H1 (cell line): Measurements from ENCODE around the gene PARM1. TPM values are rescaled to one million over a fixed set of nuclear protein-coding genes. Genes with fewer than 3 reads are reported as not detected.

Experiments used
- CTCF ChIA-PET: fragments of 300-600 bp; sonication (Branson Sonifier 250); formaldehyde crosslinking; loops from one replicate; lab custom pipeline; 2021; ENCODE audit not compliant: partially characterized antibody; lab: Charles Lee
- POLR2A ChIA-PET: fragments of 300-600 bp; sonication (Branson Sonifier 250); formaldehyde crosslinking; loops from one replicate; lab custom pipeline; 2021; ENCODE audit warnings: inconsistent platforms; ENCODE audit not compliant: partially characterized antibody; lab: Charles Lee
- DNase-seq, 2 experiments: peaks; one replicate each; pipeline versions ENCODE4 v3.0.0 to v3.0.0-alpha.2; 2010 to 2022; ENCODE audit warnings: low spot score in 2 of 2, low read depth in 1 of 2, mixed read lengths in 1 of 2
- FAIRE-seq: peaks from 2 replicates; lab custom pipeline; 2011; peaks lifted over from hg19 to GRCh38; lab: Jason Lieb, UNC
- H2AFZ ChIP-seq: 2 replicates; pipeline ENCODE4 v1.8.1; 2012; ENCODE audit warnings: low read length, inconsistent platforms
- H2AK5ac ChIP-seq: 2 replicates; pipeline ENCODE4 v1.6.1; 2013; ENCODE audit warnings: low read depth, low read length
- H2BK120ac ChIP-seq: replicated peaks from 2 replicates; pipeline ENCODE3; 2013; ENCODE audit warnings: low read depth, low read length, inconsistent platforms
- H2BK12ac ChIP-seq: 2 replicates; pipeline ENCODE4 v1.6.1; 2013; ENCODE audit warnings: low read depth, low read length
- H2BK15ac ChIP-seq: 2 replicates; pipeline ENCODE4 v1.6.1; 2013; ENCODE audit warnings: low read length
- H2BK20ac ChIP-seq: 2 replicates; pipeline ENCODE4 v1.6.1; 2013; ENCODE audit warnings: low read length
- H2BK5ac ChIP-seq: 2 replicates; pipeline ENCODE4 v1.6.1; 2013; ENCODE audit warnings: low read depth, low read length
- H3K14ac ChIP-seq: 2 replicates; pipeline ENCODE4 v1.6.1; 2013; ENCODE audit warnings: inconsistent platforms; ENCODE audit not compliant: insufficient read length
- H3K18ac ChIP-seq: 2 replicates; pipeline ENCODE4 v1.6.1; 2013; ENCODE audit warnings: low read length; ENCODE audit errors: extremely low read depth
- H3K23ac ChIP-seq: 2 replicates; pipeline ENCODE4 v1.6.1; 2013; ENCODE audit warnings: inconsistent platforms; ENCODE audit not compliant: insufficient read length
- H3K23me2 ChIP-seq: 2 replicates; pipeline ENCODE4 v1.6.1; 2013; ENCODE audit warnings: low read depth, low read length
- H3K27ac ChIP-seq: 2 replicates; pipeline ENCODE4 v1.6.1; 2011; ENCODE audit warnings: low read depth, low read length, inconsistent platforms
- H3K27me3 ChIP-seq, 4 experiments: replicated peaks in 1 of 4; 1 replicate in 1 of 4; 2 replicates in 3 of 4; pipeline versions ENCODE4 v1.6.1 to v1.8.1; 2011 to 2013; ENCODE audit warnings: low read length in 3 of 4, mild to moderate bottlenecking in 3 of 4, inconsistent platforms in 2 of 4, mixed read lengths in 2 of 4, moderate library complexity in 1 of 4; ENCODE audit not compliant: control insufficient read depth in 3 of 4, insufficient read depth in 3 of 4; ENCODE audit errors: extremely low read depth in 1 of 4
- H3K36me3 ChIP-seq, 4 experiments: 2 replicates each; pipeline versions ENCODE4 v1.6.1 to v1.8.1; 2011 to 2013; ENCODE audit warnings: mild to moderate bottlenecking in 4 of 4, low read length in 3 of 4, moderate library complexity in 2 of 4, control low read depth in 1 of 4, inconsistent platforms in 1 of 4; ENCODE audit not compliant: insufficient read depth in 4 of 4, control insufficient read depth in 2 of 4
- H3K4ac ChIP-seq: replicated peaks from 2 replicates; pipeline ENCODE3; 2013; ENCODE audit warnings: low read length, low read depth, mixed read lengths, inconsistent platforms; ENCODE audit not compliant: insufficient read length
- H3K4me1 ChIP-seq, 4 experiments: replicated peaks in 1 of 4; 1 replicate in 1 of 4; 2 replicates in 3 of 4; pipeline versions ENCODE4 v1.6.1 to v1.8.1; 2011 to 2013; ENCODE audit warnings: low read length in 3 of 4, inconsistent platforms in 2 of 4, mixed read lengths in 1 of 4; ENCODE audit not compliant: insufficient read depth in 4 of 4, control insufficient read depth in 3 of 4
- H3K4me2 ChIP-seq, 2 experiments: 2 replicates each; pipeline versions ENCODE4 v1.6.1 to v1.8.1; 2011 to 2013; ENCODE audit warnings: low read depth in 2 of 2, low read length in 2 of 2, control low read depth in 1 of 2, inconsistent platforms in 1 of 2, mild to moderate bottlenecking in 1 of 2; ENCODE audit not compliant: insufficient read depth in 1 of 2
- H3K4me3 ChIP-seq, 4 experiments: fragments of 200-600, 300-600 bp in 1 of 4; sonication (generic), shearing (Covaris generic), sonication (Bioruptor Twin) in 1 of 4; 2 replicates each; pipeline versions ENCODE4 v1.5.1 to v1.8.1; 2011 to 2016; ENCODE audit warnings: low read length in 4 of 4, low read depth in 3 of 4, control low read depth in 2 of 4, inconsistent platforms in 2 of 4, mild to moderate bottlenecking in 2 of 4, mixed read lengths in 1 of 4, moderate library complexity in 1 of 4; ENCODE audit not compliant: insufficient read depth in 2 of 4; ENCODE audit errors: extremely low read depth in 1 of 4
- H3K56ac ChIP-seq: replicated peaks from 2 replicates; pipeline ENCODE3; 2013; ENCODE audit warnings: low read depth, mild to moderate bottlenecking, mixed read lengths, low read length, inconsistent platforms; ENCODE audit not compliant: insufficient read length
- H3K79me1 ChIP-seq: 2 replicates; pipeline ENCODE4 v1.6.1; 2013; ENCODE audit warnings: low read depth, low read length, control low read depth
- H3K79me2 ChIP-seq, 2 experiments: 2 replicates each; pipeline versions ENCODE4 v1.6.1 to v1.8.1; 2012 to 2013; ENCODE audit warnings: low read length in 2 of 2, mild to moderate bottlenecking in 2 of 2, inconsistent platforms in 1 of 2; ENCODE audit not compliant: insufficient read depth in 2 of 2, control insufficient read depth in 1 of 2
- H3K9ac ChIP-seq, 4 experiments: replicated peaks in 1 of 4; 1 replicate in 1 of 4; 2 replicates in 3 of 4; pipeline versions ENCODE4 v1.6.1 to v1.8.1; 2011 to 2013; ENCODE audit warnings: low read depth in 3 of 4, low read length in 3 of 4, control low read depth in 2 of 4, mild to moderate bottlenecking in 2 of 4, moderate library complexity in 2 of 4, inconsistent platforms in 1 of 4; ENCODE audit errors: extremely low read depth in 1 of 4
- H3K9me3 ChIP-seq, 2 experiments: 2 replicates each; pipeline versions ENCODE4 v1.6.1 to v1.8.1; 2012 to 2013; ENCODE audit warnings: mild to moderate bottlenecking in 2 of 2, moderate library complexity in 2 of 2, control low read depth in 1 of 2, inconsistent platforms in 1 of 2, low read depth in 1 of 2, low read length in 1 of 2, mixed read lengths in 1 of 2; ENCODE audit not compliant: insufficient read depth in 2 of 2
- H4K20me1 ChIP-seq, 2 experiments: replicated peaks in 1 of 2; 2 replicates each; pipeline versions ENCODE3 to v1.8.1; 2011 to 2013; ENCODE audit warnings: inconsistent platforms in 2 of 2, low read length in 2 of 2, mild to moderate bottlenecking in 1 of 2; ENCODE audit not compliant: insufficient read depth in 2 of 2, control insufficient read depth in 1 of 2
- H4K5ac ChIP-seq: 2 replicates; pipeline ENCODE4 v1.6.1; 2013; ENCODE audit warnings: low read length, low read depth, mixed read lengths, inconsistent platforms; ENCODE audit not compliant: insufficient read length
- H4K8ac ChIP-seq: 2 replicates; pipeline ENCODE4 v1.8.0; 2013; ENCODE audit warnings: mild to moderate bottlenecking, moderate library complexity, low read length, inconsistent platforms; ENCODE audit not compliant: insufficient read depth; ENCODE audit errors: extremely low read depth
- H4K91ac ChIP-seq: replicated peaks from 2 replicates; pipeline ENCODE3; 2013; ENCODE audit warnings: low read length, mixed read lengths, inconsistent platforms; ENCODE audit not compliant: insufficient read length
- BACH1 ChIP-seq: IDR thresholded peaks from 2 replicates; pipeline ENCODE4 v1.6.1; 2012; ENCODE audit warnings: low read length, improper control_type of control experiment
- CBX5 ChIP-seq: fragments of 300-800, 300-1000 bp; sonication (generic); IDR thresholded peaks from 2 replicates; pipeline ENCODE4 v1.7.1; 2016; ENCODE audit warnings: antibody characterized with exemption, low read length, low read depth
- CTBP2 ChIP-seq: IDR thresholded peaks from 2 replicates; pipeline ENCODE4 v1.7.0; 2011; ENCODE audit warnings: borderline replicate concordance, mild to moderate bottlenecking, moderate library complexity, mixed read lengths, low read length; ENCODE audit not compliant: insufficient read depth, insufficient read length
- RNF2 ChIP-seq: fragments of 200-900, 300-1000 bp; sonication (generic); IDR thresholded peaks from 2 replicates; pipeline ENCODE4 v1.7.1; 2016; ENCODE audit warnings: borderline replicate concordance, low read depth, mild to moderate bottlenecking, antibody characterized with exemption, low read length; ENCODE audit not compliant: poor library complexity, severe bottlenecking; ENCODE audit errors: missing control alignments
- TEAD4 ChIP-seq: IDR thresholded peaks from 2 replicates; pipeline ENCODE4 v1.6.1; 2012; ENCODE audit warnings: low read depth, low read length, inconsistent platforms, mixed read lengths
- WGBS, 2 experiments: shearing (Covaris generic) in 1 of 2; methylation state at CpG; one replicate each; pipeline versions ENCODE4 v1.1.6 to v1.1.7; 2013 to 2015; ENCODE audit warnings: low lambda C conversion rate in 2 of 2, mixed read lengths in 2 of 2, inconsistent platforms in 1 of 2, low coverage in 1 of 2, missing lambda C conversion rate in 1 of 2; ENCODE audit not compliant: insufficient replicate concordance in 2 of 2, insufficient coverage in 1 of 2, insufficient read length in 1 of 2; ENCODE audit errors: extremely low coverage in 1 of 2, missing lambda C conversion rate in 1 of 2; 5-methylcytosine and 5-hydroxymethylcytosine counted together
- polyA plus RNA-seq, 7 experiments: library from polyadenylated mRNA; depleted of rRNA in 3 of 7; stranded (reverse) in 5 of 7; unstranded in 2 of 7; fragments of >200 nt in 5 of 7; fragments of 200-250 nt in 2 of 7; gene quantifications; 1 replicate in 5 of 7; 2 replicates in 1 of 7; 4 replicates in 1 of 7; pipeline versions ENCODE4 v1.2.1 to v1.2.3, GENCODE V29; 2011 to 2013; ENCODE audit warnings: missing spikeins in 2 of 7, mixed read lengths in 2 of 7
- total RNA-seq: library from RNA; stranded (reverse); fragmentation: NEBNext Ultra II Directional; extraction: Animal tissue kit (Norgen Biotek cat#: 25700); gene quantifications from 2 replicates; pipeline ENCODE4 v1.2.1, GENCODE V29; 2021

Gene PARM1
- total and polyA plus RNA-seq, 2 of the 8 experiments (the other 6 are each of a cell fraction or from before 2014, with no cell fraction given), result 2.0 to 5.3 TPM

DNA sequence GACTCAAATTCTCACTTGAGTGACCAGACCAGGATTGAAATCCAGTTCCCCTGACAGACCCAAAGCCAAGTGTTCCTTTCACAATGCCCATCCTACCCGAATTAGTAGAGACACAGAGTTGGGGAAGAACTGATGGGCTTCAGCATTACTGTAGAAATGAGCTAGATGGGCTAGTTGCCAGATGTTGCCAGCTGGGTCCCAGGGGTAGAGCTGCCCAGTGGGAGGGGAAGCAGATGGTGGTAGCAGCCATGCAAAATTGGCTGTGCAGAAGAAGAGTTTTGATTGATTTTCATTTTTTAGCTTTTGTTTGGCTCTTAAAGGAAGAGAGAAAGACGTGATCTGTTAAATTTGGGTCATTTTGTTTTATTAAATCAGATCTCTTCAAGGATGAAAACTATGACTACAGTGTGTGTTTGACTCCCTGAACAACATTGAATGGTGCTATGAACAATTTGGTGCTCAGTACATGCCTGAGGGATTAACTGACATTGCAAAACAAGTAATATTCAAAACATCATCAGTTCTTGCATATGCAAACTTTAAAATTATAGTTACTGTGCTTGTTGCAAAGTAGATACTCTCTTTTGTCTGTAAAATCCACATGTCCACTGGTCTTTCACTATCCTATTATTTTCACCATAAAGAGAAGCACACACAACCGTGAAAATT lies 86.0 kb downstream of the PARM1 start:
- Histone ChIP-seq H2AK5ac (no peak overlapping the region), H4K8ac (no peak overlapping the region), H3K4me3 (no peak overlapping the region), H4K20me1 (no peaks in the 10 kb centered on the region), H3K23me2 (no peaks in the 10 kb centered on the region; the same call in 1 of the 2 replicates), H3K27ac (no peak overlapping the region), H2AFZ (no peak overlapping the region), H3K14ac (no peak overlapping the region), H3K23ac (no peak overlapping the region), H2BK12ac (no peak overlapping the region), H3K18ac (no peak overlapping the region), H4K91ac (no peak overlapping the region), H3K4me2 (no peak overlapping the region), H3K4ac (no peak overlapping the region), H3K36me3 (no peaks in the 10 kb centered on the region), H3K27me3 (no peaks in the 10 kb centered on the region), H3K79me1 (no peaks in the 10 kb centered on the region), H3K4me1 (no peaks in the 10 kb centered on the region), H2BK20ac (no peak overlapping the region), H4K5ac (no peak overlapping the region), H2BK15ac (no peak overlapping the region), H3K9me3 (no peaks in the 10 kb centered on the region), H3K79me2 (no peaks in the 10 kb centered on the region), H2BK120ac (no peak overlapping the region), H3K9ac (no peak overlapping the region), H3K56ac (no peak overlapping the region), H2BK5ac (no peak overlapping the region)
- CTCF ChIA-PET, result interaction anchor here (1.0 to 1.7 kb wide), 3 partner anchors 14 to 28 kb away, joined by 4 to 5 read pairs (median 4); no protein-coding TSS in a partner anchor
- 85% methylated on average over 3 of the region's 3 CpGs; no CpG with 5 or more reads in 1 of the 2 experiments for WGBS, 2 experiments
- TF ChIP-seq TEAD4, result no peak
- no peak for TF ChIP-seq CBX5
- TF ChIP-seq RNF2, result no peak
- TF ChIP-seq CTBP2, result no peak
- no peak for TF ChIP-seq BACH1
- no peak for FAIRE-seq
- no peak for DNase-seq
- POLR2A ChIA-PET, result no interaction called here
